ENCODE results near the gene SORT1.

SORT1 gene

DNA sequence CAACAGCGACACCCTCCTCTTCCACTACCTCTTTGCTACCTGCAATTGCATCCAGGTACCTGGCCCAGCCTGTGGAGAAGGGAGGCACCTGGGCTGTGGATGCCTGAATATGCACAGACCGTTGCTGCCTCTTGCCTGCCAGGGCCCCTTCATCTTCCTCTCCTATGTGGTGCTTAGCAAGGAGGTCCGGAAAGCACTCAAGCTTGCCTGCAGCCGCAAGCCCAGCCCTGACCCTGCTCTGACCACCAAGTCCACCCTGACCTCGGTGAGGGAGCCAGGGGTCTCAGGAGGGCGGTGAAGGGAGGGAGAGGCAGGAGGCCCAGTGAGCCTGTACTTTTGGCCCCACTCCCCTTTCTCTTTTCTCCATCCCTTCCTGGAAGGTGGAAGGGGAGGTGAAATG, 126.3 kb downstream of the SORT1 start:
- Histone ChIP-seq H3K4me1 (ENCODE audit: control insufficient read depth, insufficient read depth, low read length, poor library complexity, severe bottlenecking) (no peaks in the 10 kb centered on the region), H3K27me3 (replicated peaks; ENCODE audit: control insufficient read depth, insufficient read depth, low read length, poor library complexity, severe bottlenecking) (no peaks in the 10 kb centered on the region), H3K27ac (ENCODE audit: insufficient read depth, low read length, poor library complexity, severe bottlenecking) (no peak overlapping the region), H3K4me3 (ENCODE audit: insufficient read depth, low read depth, low read length, poor library complexity, severe bottlenecking) (no peak overlapping the region), H3K36me3 (ENCODE audit: control insufficient read depth, insufficient read depth, low read length) (no peaks in the 10 kb centered on the region), H3K9me3 (ENCODE audit: control insufficient read depth, low read length) (no peaks in the 10 kb centered on the region)
- no peak for DNase-seq

DNA sequence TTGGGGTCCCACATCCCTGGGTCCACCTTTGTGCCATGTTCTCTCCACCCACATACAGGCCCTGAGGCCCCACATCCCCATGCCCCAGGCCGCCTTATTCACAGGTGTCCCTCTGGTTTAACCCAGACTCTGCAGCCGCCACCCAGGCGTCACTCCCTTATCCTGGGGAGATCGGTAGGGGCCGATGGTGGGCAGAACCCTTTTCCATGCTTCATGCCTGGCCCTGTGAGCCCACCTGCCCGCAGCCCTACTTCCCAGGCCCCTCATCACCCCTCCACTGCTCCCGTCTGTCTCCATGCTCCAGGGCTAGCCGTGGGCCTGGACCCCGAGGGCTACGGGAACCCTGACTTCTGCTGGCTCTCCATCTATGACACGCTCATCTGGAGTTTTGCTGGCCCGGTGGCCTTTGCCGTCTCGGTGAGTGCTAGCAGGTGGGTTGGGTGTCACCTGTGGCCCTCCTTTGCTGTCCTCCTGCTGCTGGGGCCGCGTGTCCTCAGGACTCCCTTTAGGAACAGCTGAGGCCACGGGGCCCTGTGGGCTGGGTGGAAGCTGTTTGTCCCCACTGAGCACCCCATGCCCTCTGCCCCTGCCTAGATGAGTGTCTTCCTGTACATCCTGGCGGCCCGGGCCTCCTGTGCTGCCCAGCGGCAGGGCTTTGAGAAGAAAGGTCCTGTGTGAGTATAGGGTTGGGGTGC, 126.9 kb downstream of the SORT1 start:
- Histone ChIP-seq H3K27ac (ENCODE audit: insufficient read depth, low read length, poor library complexity, severe bottlenecking) (no peak overlapping the region), H3K4me1 (ENCODE audit: control insufficient read depth, insufficient read depth, low read length, poor library complexity, severe bottlenecking) (no peaks in the 10 kb centered on the region), H3K4me3 (ENCODE audit: insufficient read depth, low read depth, low read length, poor library complexity, severe bottlenecking) (no peak overlapping the region), H3K27me3 (replicated peaks; ENCODE audit: control insufficient read depth, insufficient read depth, low read length, poor library complexity, severe bottlenecking) (no peaks in the 10 kb centered on the region), H3K36me3 (ENCODE audit: control insufficient read depth, insufficient read depth, low read length) (no peaks in the 10 kb centered on the region), H3K9me3 (ENCODE audit: control insufficient read depth, low read length) (no peaks in the 10 kb centered on the region)
- no peak for DNase-seq

DNA sequence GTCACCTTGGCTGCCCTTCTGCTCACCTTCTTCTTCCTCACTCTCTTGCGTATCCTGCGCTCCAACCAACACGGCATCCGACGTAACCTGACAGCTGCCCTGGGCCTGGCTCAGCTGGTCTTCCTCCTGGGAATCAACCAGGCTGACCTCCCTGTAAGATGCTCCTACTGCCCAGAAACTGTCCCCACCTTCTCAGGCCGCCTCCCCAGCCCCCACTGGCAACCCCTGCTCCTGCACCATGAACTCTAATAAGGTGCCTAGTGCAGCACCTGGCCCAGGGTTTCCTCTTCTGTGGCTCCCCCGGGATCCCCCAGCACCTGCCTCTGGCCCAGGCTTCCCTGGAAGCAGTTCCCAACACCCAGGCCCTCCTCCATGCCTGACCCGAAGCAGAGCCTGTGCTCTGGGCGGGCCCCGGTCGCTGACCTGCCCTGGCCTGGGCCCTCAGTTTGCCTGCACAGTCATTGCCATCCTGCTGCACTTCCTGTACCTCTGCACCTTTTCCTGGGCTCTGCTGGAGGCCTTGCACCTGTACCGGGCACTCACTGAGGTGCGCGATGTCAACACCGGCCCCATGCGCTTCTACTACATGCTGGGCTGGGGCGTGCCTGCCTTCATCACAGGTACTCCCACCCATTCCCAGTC, 127.6 kb downstream of the SORT1 start:
- no peaks in the 10 kb centered on the region for H3K9me3 ChIP-seq (ENCODE audit: control insufficient read depth, low read length)
- no peaks in the 10 kb centered on the region for H3K27me3 ChIP-seq (replicated peaks; ENCODE audit: control insufficient read depth, insufficient read depth, low read length, poor library complexity, severe bottlenecking)
- H3K36me3 ChIP-seq (ENCODE audit: control insufficient read depth, insufficient read depth, low read length): no peaks in the 10 kb centered on the region
- DNase-seq: no peak
- H3K4me1 ChIP-seq (ENCODE audit: control insufficient read depth, insufficient read depth, low read length, poor library complexity, severe bottlenecking): no peaks in the 10 kb centered on the region
- H3K27ac ChIP-seq (ENCODE audit: insufficient read depth, low read length, poor library complexity, severe bottlenecking): no peak overlapping the region
- no peak overlapping the region for H3K4me3 ChIP-seq (ENCODE audit: insufficient read depth, low read depth, low read length, poor library complexity, severe bottlenecking)

DNA sequence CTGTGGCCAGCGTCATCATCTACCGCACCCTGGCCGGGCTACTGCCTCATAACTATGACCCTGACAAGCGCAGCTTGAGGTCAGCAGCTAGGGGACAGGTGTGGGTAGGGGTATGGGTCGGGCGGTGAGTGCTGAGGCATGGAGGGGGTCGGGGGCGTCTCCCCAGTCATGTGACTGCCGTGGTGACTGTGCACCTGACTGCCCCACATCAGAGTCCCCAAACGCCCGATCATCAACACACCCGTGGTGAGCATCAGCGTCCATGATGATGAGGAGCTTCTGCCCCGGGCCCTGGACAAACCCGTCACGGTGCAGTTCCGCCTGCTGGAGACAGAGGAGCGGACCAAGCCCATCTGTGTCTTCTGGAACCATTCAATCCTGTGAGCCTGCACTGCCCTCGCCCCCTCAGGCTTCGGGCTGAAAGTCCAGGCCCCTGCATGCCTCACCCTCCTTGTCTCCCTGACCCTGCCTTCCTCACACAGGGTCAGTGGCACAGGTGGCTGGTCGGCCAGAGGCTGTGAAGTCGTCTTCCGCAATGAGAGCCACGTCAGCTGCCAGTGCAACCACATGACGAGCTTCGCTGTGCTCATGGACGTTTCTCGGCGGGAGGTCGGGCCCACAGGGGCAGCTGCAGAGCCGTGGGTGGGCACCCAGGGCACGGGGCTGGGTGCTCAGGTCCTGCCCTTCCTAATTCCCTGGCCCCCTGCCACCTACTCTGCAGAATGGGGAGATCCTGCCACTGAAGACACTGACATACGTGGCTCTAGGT, 128.3 kb downstream of the SORT1 start:
- no peaks in the 10 kb centered on the region for H3K27me3 ChIP-seq (replicated peaks; ENCODE audit: control insufficient read depth, insufficient read depth, low read length, poor library complexity, severe bottlenecking)
- H3K27ac ChIP-seq (ENCODE audit: insufficient read depth, low read length, poor library complexity, severe bottlenecking): no peak overlapping the region
- H3K36me3 ChIP-seq (ENCODE audit: control insufficient read depth, insufficient read depth, low read length): no peaks in the 10 kb centered on the region
- no peaks in the 10 kb centered on the region for H3K4me1 ChIP-seq (ENCODE audit: control insufficient read depth, insufficient read depth, low read length, poor library complexity, severe bottlenecking)
- H3K4me3 ChIP-seq (ENCODE audit: insufficient read depth, low read depth, low read length, poor library complexity, severe bottlenecking): no peak overlapping the region
- no peak for DNase-seq
- no peaks in the 10 kb centered on the region for H3K9me3 ChIP-seq (ENCODE audit: control insufficient read depth, low read length)

DNA sequence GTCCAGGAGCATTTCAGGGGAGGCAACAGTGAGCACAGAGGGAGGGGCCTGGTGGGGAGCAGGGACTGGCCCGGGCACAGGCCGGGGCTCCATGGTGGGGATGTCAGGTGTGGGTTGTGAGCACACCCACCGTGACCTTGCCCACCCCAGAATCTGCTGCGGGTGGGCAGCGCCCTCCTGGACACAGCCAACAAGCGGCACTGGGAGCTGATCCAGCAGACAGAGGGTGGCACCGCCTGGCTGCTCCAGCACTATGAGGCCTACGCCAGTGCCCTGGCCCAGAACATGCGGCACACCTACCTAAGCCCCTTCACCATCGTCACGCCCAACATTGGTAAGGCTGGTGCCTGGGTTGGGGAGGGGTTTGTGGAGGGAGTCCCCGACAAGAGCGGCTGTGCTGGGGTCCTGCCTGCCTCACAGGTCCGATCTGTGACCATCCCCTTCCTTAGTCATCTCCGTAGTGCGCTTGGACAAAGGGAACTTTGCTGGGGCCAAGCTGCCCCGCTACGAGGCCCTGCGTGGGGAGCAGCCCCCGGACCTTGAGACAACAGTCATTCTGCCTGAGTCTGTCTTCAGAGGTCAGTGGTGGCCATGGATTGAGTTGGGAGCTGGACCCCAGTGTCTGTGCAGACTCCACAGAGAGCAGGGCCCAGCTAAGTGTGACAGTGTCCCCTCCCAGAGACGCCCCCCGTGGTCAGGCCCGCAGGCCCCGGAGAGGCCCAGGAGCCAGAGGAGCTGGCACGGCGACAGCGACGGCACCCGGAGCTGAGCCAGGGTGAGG, 129.1 kb downstream of the SORT1 start:
- Histone ChIP-seq H3K27ac (ENCODE audit: insufficient read depth, low read length, poor library complexity, severe bottlenecking) (no peak overlapping the region), H3K4me1 (ENCODE audit: control insufficient read depth, insufficient read depth, low read length, poor library complexity, severe bottlenecking) (no peaks in the 10 kb centered on the region), H3K27me3 (replicated peaks; ENCODE audit: control insufficient read depth, insufficient read depth, low read length, poor library complexity, severe bottlenecking) (no peaks in the 10 kb centered on the region), H3K36me3 (ENCODE audit: control insufficient read depth, insufficient read depth, low read length) (no peaks in the 10 kb centered on the region), H3K4me3 (ENCODE audit: insufficient read depth, low read depth, low read length, poor library complexity, severe bottlenecking) (no peak overlapping the region), H3K9me3 (ENCODE audit: control insufficient read depth, low read length) (no peaks in the 10 kb centered on the region)
- DNase-seq: no peak

DNA sequence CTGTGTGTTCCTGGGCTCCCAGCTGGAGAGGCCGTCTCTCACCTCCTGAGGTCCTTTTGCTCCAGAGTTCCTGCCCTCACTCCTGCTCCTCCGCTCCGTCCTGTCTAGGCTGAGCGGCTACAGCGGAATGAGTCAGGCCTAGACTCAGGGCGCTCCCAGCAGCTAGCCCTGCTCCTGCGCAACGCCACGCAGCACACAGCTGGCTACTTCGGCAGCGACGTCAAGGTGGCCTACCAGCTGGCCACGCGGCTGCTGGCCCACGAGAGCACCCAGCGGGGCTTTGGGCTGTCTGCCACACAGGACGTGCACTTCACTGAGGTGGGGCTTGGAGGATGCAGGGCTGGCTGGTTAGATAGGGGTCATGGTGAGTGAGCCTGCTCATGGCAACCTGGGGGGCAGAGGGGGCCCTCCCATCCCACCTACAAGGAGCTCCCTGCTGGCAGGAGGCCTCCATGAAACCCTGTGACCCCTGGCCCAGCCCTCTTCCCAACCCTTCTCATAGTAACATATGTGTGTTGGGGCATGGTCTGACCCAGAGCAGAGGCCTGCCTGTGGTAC, 129.9 kb downstream of the SORT1 start:
- no peak for DNase-seq
- Histone ChIP-seq H3K27me3 (replicated peaks; ENCODE audit: control insufficient read depth, insufficient read depth, low read length, poor library complexity, severe bottlenecking) (no peaks in the 10 kb centered on the region), H3K27ac (ENCODE audit: insufficient read depth, low read length, poor library complexity, severe bottlenecking) (no peak overlapping the region), H3K4me1 (ENCODE audit: control insufficient read depth, insufficient read depth, low read length, poor library complexity, severe bottlenecking) (peaks cover 3% of the 10 kb centered on the region), H3K36me3 (ENCODE audit: control insufficient read depth, insufficient read depth, low read length) (no peaks in the 10 kb centered on the region), H3K4me3 (ENCODE audit: insufficient read depth, low read depth, low read length, poor library complexity, severe bottlenecking) (no peak overlapping the region), H3K9me3 (ENCODE audit: control insufficient read depth, low read length) (no peaks in the 10 kb centered on the region)

DNA sequence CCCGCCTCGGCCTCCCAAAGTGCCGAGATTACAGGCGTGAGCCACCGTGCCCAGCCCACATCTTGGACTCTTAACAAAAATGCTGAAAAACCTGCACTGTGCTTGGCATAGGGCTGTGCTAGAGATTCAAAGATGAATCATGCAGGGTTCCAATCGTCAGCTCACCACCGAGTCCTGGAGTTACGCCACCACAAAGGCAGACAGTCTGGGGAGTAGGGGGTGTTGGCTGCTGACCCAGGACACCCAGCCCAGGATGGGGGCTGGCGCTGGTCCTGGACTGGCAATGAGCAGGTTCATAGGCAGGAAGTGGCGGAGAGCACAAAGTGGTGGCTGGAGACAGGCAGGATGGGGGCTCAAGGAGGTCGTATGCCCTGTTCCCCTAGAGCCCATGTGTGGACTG, 130.8 kb downstream of the SORT1 start:
- H3K9me3 ChIP-seq (ENCODE audit: control insufficient read depth, low read length): no peaks in the 10 kb centered on the region
- H3K27ac ChIP-seq (ENCODE audit: insufficient read depth, low read length, poor library complexity, severe bottlenecking): no peak overlapping the region
- H3K27me3 ChIP-seq (replicated peaks; ENCODE audit: control insufficient read depth, insufficient read depth, low read length, poor library complexity, severe bottlenecking): no peaks in the 10 kb centered on the region
- no peak for DNase-seq
- no peak overlapping the region for H3K4me3 ChIP-seq (ENCODE audit: insufficient read depth, low read depth, low read length, poor library complexity, severe bottlenecking)
- H3K36me3 ChIP-seq (ENCODE audit: control insufficient read depth, insufficient read depth, low read length): no peaks in the 10 kb centered on the region
- H3K4me1 ChIP-seq (ENCODE audit: control insufficient read depth, insufficient read depth, low read length, poor library complexity, severe bottlenecking): peaks cover 3% of the 10 kb centered on the region

DNA sequence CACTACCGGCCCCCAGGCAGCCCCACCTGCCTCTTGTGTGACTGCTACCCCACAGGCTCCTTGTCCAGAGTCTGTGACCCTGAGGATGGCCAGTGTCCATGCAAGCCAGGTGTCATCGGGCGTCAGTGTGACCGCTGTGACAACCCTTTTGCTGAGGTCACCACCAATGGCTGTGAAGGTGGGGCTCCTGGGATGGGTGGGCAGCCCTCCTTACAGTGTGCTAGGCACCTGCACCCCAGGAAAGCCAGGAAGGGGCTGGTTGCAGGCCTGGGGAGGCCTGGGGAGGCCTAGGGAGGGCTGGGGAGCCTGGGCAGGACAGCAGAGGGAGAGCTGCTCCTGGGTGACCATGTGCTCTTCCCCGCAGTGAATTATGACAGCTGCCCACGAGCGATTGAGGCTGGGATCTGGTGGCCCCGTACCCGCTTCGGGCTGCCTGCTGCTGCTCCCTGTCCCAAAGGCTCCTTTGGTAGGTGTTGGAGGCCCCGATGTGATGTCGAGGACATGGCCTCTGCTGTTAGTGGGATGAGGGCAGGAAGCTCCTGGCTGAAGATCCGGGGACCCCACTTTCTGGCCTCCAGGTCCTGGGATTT, 131.9 kb downstream of the SORT1 start:
- no peaks in the 10 kb centered on the region for H3K9me3 ChIP-seq (ENCODE audit: control insufficient read depth, low read length)
- H3K4me1 ChIP-seq (ENCODE audit: control insufficient read depth, insufficient read depth, low read length, poor library complexity, severe bottlenecking): peaks cover 3% of the 10 kb centered on the region
- no peak overlapping the region for H3K4me3 ChIP-seq (ENCODE audit: insufficient read depth, low read depth, low read length, poor library complexity, severe bottlenecking)
- no peaks in the 10 kb centered on the region for H3K36me3 ChIP-seq (ENCODE audit: control insufficient read depth, insufficient read depth, low read length)
- no peaks in the 10 kb centered on the region for H3K27me3 ChIP-seq (replicated peaks; ENCODE audit: control insufficient read depth, insufficient read depth, low read length, poor library complexity, severe bottlenecking)
- no peak for DNase-seq
- no peak overlapping the region for H3K27ac ChIP-seq (ENCODE audit: insufficient read depth, low read length, poor library complexity, severe bottlenecking)

DNA sequence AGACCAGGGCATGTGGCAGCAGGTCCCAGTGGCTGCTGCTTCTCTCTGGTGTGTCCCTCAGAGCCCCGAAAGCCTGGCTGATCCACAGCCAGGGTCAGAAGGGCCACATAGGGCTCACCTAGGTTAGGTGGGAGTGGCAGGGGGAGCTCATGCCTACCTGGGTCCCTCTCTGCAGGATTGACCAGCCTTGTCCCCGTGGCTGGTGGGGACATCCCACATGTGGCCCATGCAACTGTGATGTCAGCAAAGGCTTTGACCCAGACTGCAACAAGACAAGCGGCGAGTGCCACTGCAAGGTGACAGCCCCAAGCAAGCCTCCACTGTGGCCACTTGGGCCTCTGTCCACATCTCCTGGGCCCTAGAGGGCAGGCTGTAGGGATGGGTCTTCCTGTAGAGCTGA, 132.7 kb downstream of the SORT1 start:
- Histone ChIP-seq H3K27ac (ENCODE audit: insufficient read depth, low read length, poor library complexity, severe bottlenecking) (no peak overlapping the region), H3K27me3 (replicated peaks; ENCODE audit: control insufficient read depth, insufficient read depth, low read length, poor library complexity, severe bottlenecking) (no peaks in the 10 kb centered on the region), H3K36me3 (ENCODE audit: control insufficient read depth, insufficient read depth, low read length) (no peaks in the 10 kb centered on the region), H3K4me3 (ENCODE audit: insufficient read depth, low read depth, low read length, poor library complexity, severe bottlenecking) (no peak overlapping the region), H3K9me3 (ENCODE audit: control insufficient read depth, low read length) (no peaks in the 10 kb centered on the region), H3K4me1 (ENCODE audit: control insufficient read depth, insufficient read depth, low read length, poor library complexity, severe bottlenecking) (peaks cover 3% of the 10 kb centered on the region)
- no peak for DNase-seq
